ENCODE results near the gene PKHD1.

DNA sequence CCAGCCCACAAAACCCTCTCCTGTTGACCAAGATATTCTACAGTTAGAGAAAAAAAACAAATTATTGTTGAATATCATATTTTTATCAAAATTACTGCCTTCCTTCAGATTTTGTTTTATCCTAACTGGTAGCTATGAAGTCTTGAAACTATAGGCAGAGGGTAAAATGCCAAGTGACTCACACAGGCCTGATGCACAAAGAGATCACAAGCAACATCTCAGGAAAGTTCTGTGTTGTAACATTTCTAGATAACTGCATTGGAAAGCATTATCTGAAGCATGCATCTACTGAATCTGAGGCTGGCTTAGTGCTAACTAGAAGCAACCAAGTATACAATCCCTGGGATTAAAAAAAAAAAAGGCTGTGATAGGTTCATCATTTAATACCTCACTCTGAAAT, 134.2 kb downstream of the PKHD1 start:
- TF ChIP-seq POLR2A (IDR thresholded peaks at IDR 0.05; ENCODE audit: low read length) (no peak), GATA1 (IDR thresholded peaks at IDR 0.05; ENCODE audit: low read depth, low read length) (no peak)
